HG02938 (cell line): ENCODE results near the gene SLC10A7.
"Not testable (repeated sequence)": the region's sequence is repeated elsewhere in the genome, so short reads cannot be mapped to it uniquely, and the experiment has no call there.

Experiments
- ATAC-seq: cut with Tn5 transposase; IDR thresholded peaks from one replicate; pipeline ENCODE4 v1.9.1; 2021; ENCODE audit warnings: mild to moderate bottlenecking, moderate library complexity; ENCODE audit not compliant: unreplicated experiment

SLC10A7 gene

GRCh38 chr4:146368209-146368608, 153.5 kb downstream of the SLC10A7 start:
- no peak for ATAC-seq

GRCh38 chr4:146367347-146367746, 154.4 kb downstream of the SLC10A7 start:
- ATAC-seq, result no peak

GRCh38 chr4:146359771-146360170, 162.0 kb downstream of the SLC10A7 start:
- no peak for ATAC-seq

- ATAC-seq, result not testable (repeated sequence)
Observed at GRCh38 chr4:146350114-146350513, 171.6 kb downstream of the SLC10A7 start.

- no peak for ATAC-seq
Observed at GRCh38 chr4:146349306-146349705, 172.4 kb downstream of the SLC10A7 start.

- no peak for ATAC-seq
Observed at GRCh38 chr4:146347822-146348221, 173.9 kb downstream of the SLC10A7 start.

GRCh38 chr4:146346276-146346675, 175.5 kb downstream of the SLC10A7 start:
- ATAC-seq, result peak; percentile 37

- ATAC-seq, result no peak
Observed at GRCh38 chr4:146343776-146344175, 178.0 kb downstream of the SLC10A7 start.

- ATAC-seq, result peak; percentile 73
Observed at GRCh38 chr4:146343199-146343598, 178.5 kb downstream of the SLC10A7 start.

GRCh38 chr4:146342600-146343192, 179.0 kb downstream of the SLC10A7 start:
- peak; percentile 48 for ATAC-seq

- ATAC-seq, result no peak
Observed at GRCh38 chr4:146340798-146341197, 180.9 kb downstream of the SLC10A7 start.

GRCh38 chr4:146338512-146338911, 183.2 kb downstream of the SLC10A7 start:
- ATAC-seq, result no peak

- ATAC-seq, result no peak
Observed at GRCh38 chr4:146336410-146336807, 185.3 kb downstream of the SLC10A7 start.

GRCh38 chr4:146335763-146336409, 185.9 kb downstream of the SLC10A7 start:
- no peak for ATAC-seq

GRCh38 chr4:146334862-146335449, 186.8 kb downstream of the SLC10A7 start:
- ATAC-seq, result no peak

GRCh38 chr4:146333895-146334262, 187.9 kb downstream of the SLC10A7 start:
- no peak for ATAC-seq

GRCh38 chr4:146333187-146333894, 188.4 kb downstream of the SLC10A7 start:
- ATAC-seq, result peak; percentile 88

- ATAC-seq, result no peak
Observed at GRCh38 chr4:146330392-146330791, 191.3 kb downstream of the SLC10A7 start.

- no peak for ATAC-seq
Observed at GRCh38 chr4:146329050-146329716, 192.6 kb downstream of the SLC10A7 start.

- no peak for ATAC-seq
Observed at GRCh38 chr4:146327859-146328650, 193.7 kb downstream of the SLC10A7 start.
